Measurements from ENCODE around the gene GFOD1.

GRCh38 chr6:13315896-13316295 is 171.5 kb downstream of the GFOD1 start:
- TF ChIP-seq CTCF (IDR thresholded peaks at IDR 0.05; ENCODE audit: low read depth, low read length, missing input control) (no peak), JUND (IDR thresholded peaks at IDR 0.05) (no peak), YY1 (IDR thresholded peaks at IDR 0.05) (no peak)
